Suprapubic skin (tissue), 4 donors: Measurements from ENCODE around the gene CLEC2A. TPM values are rescaled to one million over a fixed set of nuclear protein-coding genes. Genes with fewer than 3 reads are reported as not detected.
A peak's percentile ranks its signal among the peaks of the same experiment; 100 is the strongest.

Source experiments
- DNase-seq, 2 donors: peaks; one replicate each; pipeline ENCODE4 v3.0.0-alpha.2; 2019; ENCODE audit warnings: low spot score in 2 of 2
- H3K27ac ChIP-seq: fragments of 200-600 bp; sonication (generic); one replicate; pipeline ENCODE4 v1.5.1; 2019
- H3K27me3 ChIP-seq: fragments of 200-600 bp; sonication (generic); one replicate; pipeline ENCODE4 v1.5.1; 2019
- H3K36me3 ChIP-seq: fragments of 200-600 bp; sonication (generic); one replicate; pipeline ENCODE4 v1.5.1; 2019
- H3K4me1 ChIP-seq: fragments of 200-600 bp; sonication (generic); one replicate; pipeline ENCODE4 v1.5.1; 2019
- H3K4me3 ChIP-seq: fragments of 200-600 bp; sonication (generic); one replicate; pipeline ENCODE4 v1.5.1; 2019; ENCODE audit warnings: mild to moderate bottlenecking
- H3K9me3 ChIP-seq: fragments of 200-600 bp; sonication (generic); one replicate; pipeline ENCODE4 v1.5.1; 2019
- CTCF ChIP-seq, 2 donors: fragments of 200-600 bp in 1 of 2; fragments of 450-650 bp in 1 of 2; sonication (generic) in 1 of 2; IDR thresholded peaks; one replicate each; pipeline ENCODE4 v1.5.1; 2016 to 2019; ENCODE audit warnings: antibody characterized with exemption in 2 of 2, mild to moderate bottlenecking in 1 of 2, moderate library complexity in 1 of 2
- EP300 ChIP-seq: sonication (generic); formaldehyde crosslinking; IDR thresholded peaks from one replicate; pipeline ENCODE4 v1.6.1; 2017; ENCODE audit warnings: antibody characterized with exemption
- POLR2A ChIP-seq, 2 donors: fragments of 450-650 bp; IDR thresholded peaks; one replicate each; pipeline ENCODE4 v1.6.1; 2017; ENCODE audit warnings: antibody characterized with exemption in 2 of 2, mild to moderate bottlenecking in 2 of 2, moderate library complexity in 2 of 2
- POLR2AphosphoS5 ChIP-seq, 3 donors: sonication (generic); formaldehyde crosslinking; IDR thresholded peaks; one replicate each; pipeline ENCODE4 v1.6.1; 2017; ENCODE audit warnings: antibody characterized with exemption in 3 of 3
- WGBS: methylation state at CpG from one replicate; pipeline ENCODE4 v1.1.5; 2018; 5-methylcytosine and 5-hydroxymethylcytosine counted together
- total RNA-seq, 4 donors: library from RNA; depleted of rRNA; stranded (reverse); fragments of >200 nt; gene quantifications; one replicate each; pipeline ENCODE4 v1.1.0, GENCODE V29; 2016

CLEC2A gene
- total RNA-seq, 4 donors from 2014 or later, result 35.7 to 68.5 (median 60.8) TPM

GRCh38 chr12:9925705-9926393 lies 6.3 kb downstream of the CLEC2A start:
- no peak for DNase-seq
- 11% methylated on average over 5 of the region's 5 CpGs for WGBS
- no peak overlapping the region for H3K27ac ChIP-seq
- no peaks in the 10 kb centered on the region for H3K27me3 ChIP-seq
- TF ChIP-seq POLR2A (IDR thresholded peaks at IDR 0.05) (no peak), CTCF (IDR thresholded peaks at IDR 0.05) (peak in 1 of 2 donors; percentile 15), POLR2AphosphoS5 (IDR thresholded peaks at IDR 0.05) (no peak), EP300 (no peak)
- H3K4me3 ChIP-seq, result peak overlapping the region; percentile 21
- H3K4me1 ChIP-seq, result peaks cover 4% of the 10 kb centered on the region
- no peaks in the 10 kb centered on the region for H3K9me3 ChIP-seq
- H3K36me3 ChIP-seq, result no peaks in the 10 kb centered on the region

- TF ChIP-seq POLR2AphosphoS5 (IDR thresholded peaks at IDR 0.05) (no peak), EP300 (no peak), CTCF (IDR thresholded peaks at IDR 0.05) (no peak), POLR2A (IDR thresholded peaks at IDR 0.05) (no peak)
- DNase-seq, result no peak
- 53% methylated on average over 1 of the region's 1 CpG for WGBS
Measured at GRCh38 chr12:9922429-9922828, 9.7 kb downstream of the CLEC2A start.

GRCh38 chr12:9920451-9920850 lies 11.7 kb downstream of the CLEC2A start:
- H3K4me1 ChIP-seq, result no peaks in the 10 kb centered on the region
- TF ChIP-seq POLR2AphosphoS5 (IDR thresholded peaks at IDR 0.05) (no peak), POLR2A (IDR thresholded peaks at IDR 0.05) (no peak), CTCF (IDR thresholded peaks at IDR 0.05) (no peak), EP300 (no peak)
- H3K27me3 ChIP-seq, result no peaks in the 10 kb centered on the region
- no peak overlapping the region for H3K27ac ChIP-seq
- no peaks in the 10 kb centered on the region for H3K9me3 ChIP-seq
- H3K36me3 ChIP-seq, result peaks cover 5% of the 10 kb centered on the region
- H3K4me3 ChIP-seq, result no peak overlapping the region
- DNase-seq, result no peak
- 95% methylated on average over 10 of the region's 10 CpGs for WGBS

More at GRCh38 chr12:9922429-9922828, 9.7 kb downstream of the CLEC2A start:
- Histone ChIP-seq H3K27me3 (no peaks in the 10 kb centered on the region), H3K4me3 (no peak overlapping the region), H3K36me3 (peaks cover 5% of the 10 kb centered on the region), H3K9me3 (no peaks in the 10 kb centered on the region), H3K4me1 (peaks cover 4% of the 10 kb centered on the region), H3K27ac (no peak overlapping the region)

DNA sequence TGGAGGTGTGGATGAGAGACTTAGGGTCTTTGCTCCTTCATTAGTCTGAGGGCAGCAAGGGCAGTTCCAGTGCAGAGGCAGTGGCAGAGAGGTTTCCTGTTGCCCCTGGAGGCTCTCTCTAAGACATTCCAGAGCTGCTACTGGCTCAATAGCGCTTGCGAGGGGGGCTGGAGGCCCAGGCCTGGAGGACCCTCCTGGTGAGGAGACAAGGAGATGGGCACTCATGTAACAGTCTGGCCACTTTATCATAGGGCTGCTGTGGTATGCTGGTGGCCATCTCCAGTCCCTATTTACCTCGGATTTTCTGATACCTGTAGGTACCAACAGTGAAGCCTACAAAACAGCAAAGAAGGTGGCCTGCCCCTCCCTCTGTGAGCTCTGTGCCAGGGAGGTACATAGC lies 12.7 kb downstream of the CLEC2A start:
- Histone ChIP-seq H3K27me3 (no peaks in the 10 kb centered on the region), H3K4me1 (no peaks in the 10 kb centered on the region), H3K36me3 (peaks cover 5% of the 10 kb centered on the region), H3K27ac (no peak overlapping the region), H3K9me3 (no peaks in the 10 kb centered on the region), H3K4me3 (no peak overlapping the region)
- DNase-seq, result no peak
- TF ChIP-seq POLR2AphosphoS5 (IDR thresholded peaks at IDR 0.05) (no peak), EP300 (no peak), CTCF (IDR thresholded peaks at IDR 0.05) (no peak), POLR2A (IDR thresholded peaks at IDR 0.05) (no peak)
- WGBS, result 100% methylated on average over 1 of the region's 3 CpGs

GRCh38 chr12:9911708-9912107 lies 20.5 kb downstream of the CLEC2A start:
- no peak overlapping the region for H3K4me3 ChIP-seq
- no peak for DNase-seq
- no peak for TF ChIP-seq POLR2AphosphoS5 (IDR thresholded peaks at IDR 0.05)
- no peak for TF ChIP-seq CTCF (IDR thresholded peaks at IDR 0.05)
- TF ChIP-seq EP300, result no peak
- TF ChIP-seq POLR2A (IDR thresholded peaks at IDR 0.05), result no peak
- no peaks in the 10 kb centered on the region for H3K4me1 ChIP-seq
- peaks cover 8% of the 10 kb centered on the region for H3K9me3 ChIP-seq
- H3K36me3 ChIP-seq, result no peaks in the 10 kb centered on the region
- no peaks in the 10 kb centered on the region for H3K27me3 ChIP-seq
- no peak overlapping the region for H3K27ac ChIP-seq
